Kidney epithelial cell (primary cell): ENCODE measurements around the gene PRPF40B. TPM values are rescaled to one million over a fixed set of nuclear protein-coding genes. Genes with fewer than 3 reads are reported as not detected.

ENCODE experiments used
- DNase-seq: peaks from one replicate; pipeline ENCODE4 v3.0.0-alpha.2; 2010; ENCODE audit warnings: low read depth
- H3K27me3 ChIP-seq: 2 replicates; pipeline ENCODE4 v1.6.0; 2011; ENCODE audit warnings: low read length; ENCODE audit not compliant: control insufficient read depth, insufficient read depth
- H3K36me3 ChIP-seq: 2 replicates; pipeline ENCODE4 v1.5.1; 2011; ENCODE audit warnings: low read length; ENCODE audit not compliant: control insufficient read depth, insufficient read depth
- H3K4me3 ChIP-seq: 2 replicates; pipeline ENCODE4 v1.5.1; 2011; ENCODE audit warnings: low read depth, mild to moderate bottlenecking, control low read depth, low read length
- CTCF ChIP-seq: IDR thresholded peaks from 2 replicates; pipeline ENCODE4 v1.5.1; 2011; ENCODE audit warnings: mild to moderate bottlenecking, moderate library complexity, low read length, control low read depth, inconsistent platforms; ENCODE audit not compliant: insufficient read depth, poor library complexity, severe bottlenecking
- total RNA-seq: library from RNA; depleted of rRNA; stranded (reverse); fragments of >200 nt; gene quantifications from 2 replicates; pipeline ENCODE4 v1.2.3, GENCODE V29; 2015

PRPF40B gene
- total RNA-seq, 1 donor from 2014 or later: 15.3 TPM

- TF ChIP-seq CTCF: no peak
- Histone ChIP-seq H3K36me3 (peaks cover 4% of the 10 kb centered on the region), H3K27me3 (no peaks in the 10 kb centered on the region), H3K4me3 (no peak overlapping the region)
- DNase-seq: no peak
Observed at GRCh38 chr12:49655595-49656236, 32.4 kb downstream of the PRPF40B start.

- DNase-seq: no peak
- peaks cover 3% of the 10 kb centered on the region for H3K36me3 ChIP-seq
- TF ChIP-seq CTCF: no peak
- H3K27me3 ChIP-seq: no peaks in the 10 kb centered on the region
- no peak overlapping the region for H3K4me3 ChIP-seq
Observed at GRCh38 chr12:49658276-49658675, 34.9 kb downstream of the PRPF40B start.

DNA sequence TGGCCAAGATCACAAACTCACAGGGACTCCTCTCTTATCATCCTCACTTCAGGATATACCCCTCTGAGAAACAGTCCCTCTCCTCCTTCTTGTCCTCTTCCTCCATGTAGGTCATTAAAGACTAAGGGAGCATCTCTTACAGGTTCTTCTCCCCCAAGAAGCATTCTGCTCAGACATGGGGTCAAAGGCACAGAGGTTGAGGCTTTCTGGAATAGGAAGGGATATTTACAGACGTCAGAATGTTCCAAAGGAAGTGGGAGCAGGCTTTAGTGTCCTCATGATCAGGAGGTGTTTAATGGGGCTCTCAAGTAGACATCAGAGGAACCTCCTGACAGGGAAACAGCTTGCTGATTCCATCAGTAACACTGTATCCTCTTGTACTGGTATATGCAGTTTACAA lies 36.4 kb downstream of the PRPF40B start:
- Histone ChIP-seq H3K36me3 (peaks cover 2% of the 10 kb centered on the region), H3K4me3 (no peak overlapping the region)
- no peak for DNase-seq

GRCh38 chr12:49661191-49661590 lies 37.8 kb downstream of the PRPF40B start:
- TF ChIP-seq CTCF: no peak
- Histone ChIP-seq H3K36me3 (peaks cover 2% of the 10 kb centered on the region), H3K27me3 (no peaks in the 10 kb centered on the region), H3K4me3 (no peak overlapping the region)
- DNase-seq: no peak

More for the DNA sequence above, 36.4 kb downstream of the PRPF40B start:
- no peak for TF ChIP-seq CTCF
- no peaks in the 10 kb centered on the region for H3K27me3 ChIP-seq

DNA sequence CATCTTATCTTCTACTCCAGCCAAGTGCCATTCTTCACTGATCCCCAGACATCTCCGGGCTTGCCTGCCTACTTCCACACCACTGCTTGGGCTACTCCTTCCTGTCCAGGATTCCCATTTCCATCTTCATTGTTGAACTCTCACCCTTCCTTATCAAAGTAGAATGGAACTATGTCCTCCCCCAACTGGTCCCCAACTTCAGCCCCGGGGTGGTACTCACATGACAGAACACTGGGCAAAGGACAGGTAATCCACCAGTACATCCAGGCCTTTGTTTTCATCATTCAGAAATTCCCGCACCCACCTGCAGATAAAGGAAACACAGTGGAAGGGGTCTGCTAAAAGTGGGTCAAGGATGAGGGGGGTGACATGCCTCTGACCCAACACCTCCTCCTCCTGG lies 38.4 kb downstream of the PRPF40B start:
- Histone ChIP-seq H3K27me3 (no peaks in the 10 kb centered on the region), H3K36me3 (peaks cover 2% of the 10 kb centered on the region), H3K4me3 (no peak overlapping the region)
- no peak for TF ChIP-seq CTCF
- no peak for DNase-seq

GRCh38 chr12:49662998-49663843 lies 39.9 kb downstream of the PRPF40B start:
- no peak for DNase-seq
- TF ChIP-seq CTCF: no peak
- Histone ChIP-seq H3K27me3 (no peaks in the 10 kb centered on the region), H3K4me3 (no peak overlapping the region), H3K36me3 (no peaks in the 10 kb centered on the region)
